OCI-LY1 (cell line): ENCODE measurements around the gene FXYD3.

Experiments used
- H2AFZ ChIP-seq: fragments of 200-600 bp; sonication (generic), shearing (Covaris generic); 2 replicates; pipeline ENCODE4 v1.6.0; 2014; ENCODE audit warnings: antibody characterized with exemption, mild to moderate bottlenecking, low read length
- H3F3A ChIP-seq: fragments of 200-600 bp; sonication (generic), shearing (Covaris generic); 2 replicates; pipeline ENCODE4 v1.6.0; 2014; ENCODE audit warnings: mild to moderate bottlenecking, antibody characterized with exemption, low read length, moderate library complexity; ENCODE audit not compliant: insufficient read depth
- H3K27ac ChIP-seq: fragments of 200-600 bp; sonication (generic); 2 replicates; pipeline ENCODE4 v1.5.1; 2014; ENCODE audit warnings: low read length, mixed run types, mild to moderate bottlenecking, low read depth; ENCODE audit not compliant: poor library complexity, severe bottlenecking
- H3K27me3 ChIP-seq: fragments of 200-600 bp; sonication (generic); 2 replicates; pipeline ENCODE4 v1.6.0; 2014; ENCODE audit warnings: antibody characterized with exemption, mild to moderate bottlenecking, low read length, moderate library complexity; ENCODE audit not compliant: insufficient read depth
- H3K36me3 ChIP-seq: fragments of 200-600 bp; sonication (generic); 2 replicates; pipeline ENCODE4 v1.6.1; 2014; ENCODE audit warnings: mild to moderate bottlenecking, antibody characterized with exemption, low read length, moderate library complexity, mixed read lengths; ENCODE audit not compliant: insufficient read depth
- H3K4me1 ChIP-seq: fragments of 200-600 bp; sonication (generic); 2 replicates; pipeline ENCODE4 v1.5.1; 2014; ENCODE audit warnings: mild to moderate bottlenecking, low read length, moderate library complexity; ENCODE audit not compliant: insufficient read depth, severe bottlenecking
- H3K4me2 ChIP-seq: fragments of 200-600 bp; sonication (generic), shearing (Covaris generic); 2 replicates; pipeline ENCODE4 v1.6.1; 2014; ENCODE audit warnings: low read length
- H3K4me3 ChIP-seq: fragments of 200-600 bp; sonication (generic); 2 replicates; pipeline ENCODE4 v1.5.1; 2014; ENCODE audit warnings: low read length, low read depth, mild to moderate bottlenecking, mixed read lengths; ENCODE audit not compliant: poor library complexity, severe bottlenecking
- H3K79me2 ChIP-seq: fragments of 200-600 bp; shearing (Covaris generic); 2 replicates; pipeline ENCODE4 v1.6.1; 2016; ENCODE audit warnings: mixed run types, low read length, mixed read lengths; ENCODE audit not compliant: insufficient read depth
- H3K9ac ChIP-seq: fragments of 200-600 bp; sonication (generic), shearing (Covaris generic); 2 replicates; pipeline ENCODE4 v1.6.1; 2014; ENCODE audit warnings: mild to moderate bottlenecking, low read length, mixed read lengths
- H3K9me2 ChIP-seq: fragments of 200-600 bp; sonication (generic), shearing (Covaris generic); 2 replicates; pipeline ENCODE4 v1.6.1; 2014; ENCODE audit warnings: low read depth, mild to moderate bottlenecking, low read length, mixed read lengths
- H3K9me3 ChIP-seq: fragments of 200-600 bp; shearing (Covaris generic); 2 replicates; pipeline ENCODE4 v1.6.1; 2014; ENCODE audit warnings: low read length, mixed read lengths
- H4K20me1 ChIP-seq: fragments of 200-600 bp; sonication (generic), shearing (Covaris generic); 2 replicates; pipeline ENCODE4 v1.6.0; 2016; ENCODE audit warnings: mild to moderate bottlenecking, low read length; ENCODE audit not compliant: insufficient read depth
- CTCF ChIP-seq: fragments of 200-600 bp; sonication (generic), shearing (Covaris generic); IDR thresholded peaks from 2 replicates; pipeline ENCODE4 v1.5.1; 2017; ENCODE audit warnings: mild to moderate bottlenecking, antibody characterized with exemption, low read length, moderate library complexity, mixed read lengths
- EZH2 ChIP-seq: fragments of 200-600 bp; sonication (generic), shearing (Covaris generic); IDR thresholded peaks from 2 replicates; pipeline ENCODE4 v1.8.0; 2017; ENCODE audit warnings: borderline replicate concordance, mixed run types, mild to moderate bottlenecking, antibody characterized with exemption, low read length, moderate library complexity, mixed read lengths

The FXYD3 gene

GRCh38 chr19:35075202-35076025 lies 40.2 kb upstream of the FXYD3 start:
- Histone ChIP-seq H2AFZ (no peak overlapping the region), H3K9ac (no peak overlapping the region), H3K9me3 (no peaks in the 10 kb centered on the region), H3K79me2 (no peaks in the 10 kb centered on the region), H4K20me1 (no peaks in the 10 kb centered on the region), H3K4me3 (no peak overlapping the region), H3K4me1 (no peaks in the 10 kb centered on the region), H3K36me3 (no peaks in the 10 kb centered on the region; the same call in 1 of the 2 replicates), H3K4me2 (no peak overlapping the region), H3K27me3 (peaks cover 13% of the 10 kb centered on the region), H3F3A (no peaks in the 10 kb centered on the region), H3K27ac (no peak overlapping the region), H3K9me2 (no peaks in the 10 kb centered on the region)
- TF ChIP-seq CTCF (no peak), EZH2 (no peak)

GRCh38 chr19:35076026-35076370 lies 39.6 kb upstream of the FXYD3 start:
- H3K9me2 ChIP-seq: no peaks in the 10 kb centered on the region
- peaks cover 10% of the 10 kb centered on the region; the same call in 1 of the 2 replicates for H3K27me3 ChIP-seq
- no peaks in the 10 kb centered on the region for H3F3A ChIP-seq
- no peak overlapping the region for H3K4me3 ChIP-seq
- TF ChIP-seq CTCF: no peak
- no peak for TF ChIP-seq EZH2
- no peaks in the 10 kb centered on the region for H3K9me3 ChIP-seq
- no peaks in the 10 kb centered on the region for H3K4me1 ChIP-seq
- no peaks in the 10 kb centered on the region for H3K36me3 ChIP-seq
- H4K20me1 ChIP-seq: no peaks in the 10 kb centered on the region
- H3K9ac ChIP-seq: no peak overlapping the region
- H3K79me2 ChIP-seq: no peaks in the 10 kb centered on the region
- H2AFZ ChIP-seq: no peak overlapping the region
- no peak overlapping the region for H3K4me2 ChIP-seq
- no peak overlapping the region for H3K27ac ChIP-seq

GRCh38 chr19:35076657-35077056 lies 39.0 kb upstream of the FXYD3 start:
- H3K4me3 ChIP-seq: no peak overlapping the region
- no peaks in the 10 kb centered on the region for H3K36me3 ChIP-seq
- no peaks in the 10 kb centered on the region for H3K9me3 ChIP-seq
- H3K27ac ChIP-seq: no peak overlapping the region
- H3K4me2 ChIP-seq: no peak overlapping the region
- no peak overlapping the region for H2AFZ ChIP-seq
- H3K4me1 ChIP-seq: no peaks in the 10 kb centered on the region
- no peaks in the 10 kb centered on the region for H3K9me2 ChIP-seq
- H3K9ac ChIP-seq: no peak overlapping the region
- peaks cover 10% of the 10 kb centered on the region; the same call in 1 of the 2 replicates for H3K27me3 ChIP-seq
- H3K79me2 ChIP-seq: no peaks in the 10 kb centered on the region
- H4K20me1 ChIP-seq: no peaks in the 10 kb centered on the region
- no peak for TF ChIP-seq EZH2
- TF ChIP-seq CTCF: no peak
- H3F3A ChIP-seq: no peaks in the 10 kb centered on the region
